Anterior cingulate cortex (tissue), 58 donors: Measurements from ENCODE around the gene CDIPT.
A peak's percentile ranks its signal among the peaks of the same experiment; 100 is the strongest.

Experiments
- DNase-seq, 58 donors: peaks; one replicate each; lab custom pipeline; 2025; lab: John Stamatoyannopoulos, UW

CDIPT gene

GRCh38 chr16:29863669-29863984, 601 bp upstream of the CDIPT start:
- DNase-seq, result no peak

GRCh38 chr16:29862383-29862883, 593 bp downstream of the CDIPT start:
- peak in 16 of 58 donors; percentile 10 to 57 (median 36) for DNase-seq

GRCh38 chr16:29860218-29860617, 2.8 kb downstream of the CDIPT start:
- DNase-seq, result no peak

- no peak for DNase-seq
Observed at GRCh38 chr16:29858974-29859373, 4.1 kb downstream of the CDIPT start.

GRCh38 chr16:29858149-29858849, 4.7 kb downstream of the CDIPT start:
- DNase-seq, result no peak

GRCh38 chr16:29857133-29857760, 5.8 kb downstream of the CDIPT start:
- peak in 5 of 58 donors; percentile 16 to 30 (median 17) for DNase-seq

- DNase-seq, result no peak
Observed at GRCh38 chr16:29854520-29855100, 8.4 kb downstream of the CDIPT start.

- peak in 4 of 58 donors; percentile 4 to 34 (median 12) for DNase-seq
Observed at GRCh38 chr16:29852654-29853053, 10.4 kb downstream of the CDIPT start.

- no peak for DNase-seq
Observed at GRCh38 chr16:29850998-29851397, 12.0 kb downstream of the CDIPT start.

- DNase-seq, result peak in 19 of 58 donors; percentile 7 to 78 (median 27)
Observed at GRCh38 chr16:29849505-29849904, 13.5 kb downstream of the CDIPT start.

GRCh38 chr16:29848420-29849297, 14.4 kb downstream of the CDIPT start:
- peak in 47 of 58 donors; percentile 6 to 77 (median 41) for DNase-seq

- no peak for DNase-seq
Observed at GRCh38 chr16:29845656-29846055, 17.4 kb downstream of the CDIPT start.

GRCh38 chr16:29844575-29845331, 18.3 kb downstream of the CDIPT start:
- DNase-seq, result no peak

- no peak for DNase-seq
Observed at GRCh38 chr16:29843931-29844330, 19.1 kb downstream of the CDIPT start.

GRCh38 chr16:29842732-29843346, 20.2 kb downstream of the CDIPT start:
- no peak for DNase-seq

GRCh38 chr16:29841631-29842030, 21.4 kb downstream of the CDIPT start:
- DNase-seq, result no peak

- DNase-seq, result no peak
Observed at GRCh38 chr16:29840240-29840639, 22.8 kb downstream of the CDIPT start.

GRCh38 chr16:29839822-29840221, 23.2 kb downstream of the CDIPT start:
- no peak for DNase-seq

GRCh38 chr16:29837841-29838240, 25.2 kb downstream of the CDIPT start:
- DNase-seq, result peak in 1 of 58 donors; percentile 10
